ENCODE measurements around the gene NPY4R2.
"Not testable (repeated sequence)": the region's sequence is repeated elsewhere in the genome, so short reads cannot be mapped to it uniquely, and the experiment has no call there.

Gene NPY4R2

DNA sequence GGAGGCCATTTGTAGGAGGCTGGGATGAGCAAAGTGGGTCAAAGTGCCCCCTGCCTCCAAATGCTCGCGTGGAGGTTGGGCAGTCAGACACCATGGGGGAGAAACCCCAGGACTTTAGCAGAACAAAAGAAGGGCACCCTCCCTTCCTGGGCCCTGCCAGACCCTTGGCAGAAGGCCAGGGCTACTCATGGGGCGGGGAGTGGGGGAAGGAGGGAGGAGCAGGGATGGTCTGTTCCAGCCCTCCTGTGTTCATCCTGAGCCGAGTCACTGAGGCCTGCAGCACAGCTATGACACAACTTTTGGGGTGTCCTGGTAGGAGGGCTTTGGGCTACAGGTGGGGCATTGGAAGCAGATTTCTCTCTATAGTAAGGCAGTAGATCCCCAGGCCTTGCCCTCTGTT, 24.9 kb downstream of the NPY4R2 start:
- H3K27ac ChIP-seq (ENCODE audit: extremely low read depth, low read depth, low read length); CTCF ChIA-PET; H3K4me3 ChIP-seq (ENCODE audit: low read depth, low read length); H3K4me1 ChIP-seq (ENCODE audit: control insufficient read depth, insufficient read depth, low read length); H3K36me3 ChIP-seq (ENCODE audit: control insufficient read depth in 2 of 2, insufficient read depth in 1 of 2, low read length in 2 of 2); H3K9me3 ChIP-seq (ENCODE audit: control insufficient read depth, insufficient read depth, low read depth, low read length); POLR2A ChIA-PET: not testable (repeated sequence)

DNA sequence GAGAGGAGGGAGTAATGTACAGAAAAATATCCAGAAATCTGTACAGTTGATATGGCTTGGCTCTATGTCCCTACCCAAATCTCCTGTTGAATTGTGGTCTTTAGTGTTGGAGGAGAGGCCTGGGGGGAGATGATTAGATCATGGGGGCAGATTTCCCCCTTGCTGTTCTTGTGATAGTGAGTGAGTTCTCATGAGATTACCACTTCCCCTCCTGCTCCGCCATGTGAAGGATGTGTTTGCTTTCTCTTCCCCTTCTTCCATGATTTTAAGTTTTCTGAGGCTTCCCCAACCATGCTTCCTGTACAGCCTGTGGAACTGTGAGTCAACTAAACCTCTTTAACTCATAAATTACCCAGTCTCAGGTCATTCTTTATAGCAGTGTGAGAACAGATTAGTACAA, 29.0 kb downstream of the NPY4R2 start:
- CTCF ChIA-PET; POLR2A ChIA-PET; H3K4me1 ChIP-seq (ENCODE audit: control insufficient read depth, insufficient read depth, low read length); H3K27ac ChIP-seq (ENCODE audit: extremely low read depth, low read depth, low read length); H3K4me3 ChIP-seq (ENCODE audit: low read depth, low read length); H3K36me3 ChIP-seq (ENCODE audit: control insufficient read depth in 2 of 2, insufficient read depth in 1 of 2, low read length in 2 of 2); H3K9me3 ChIP-seq (ENCODE audit: control insufficient read depth, insufficient read depth, low read depth, low read length): not testable (repeated sequence)

DNA sequence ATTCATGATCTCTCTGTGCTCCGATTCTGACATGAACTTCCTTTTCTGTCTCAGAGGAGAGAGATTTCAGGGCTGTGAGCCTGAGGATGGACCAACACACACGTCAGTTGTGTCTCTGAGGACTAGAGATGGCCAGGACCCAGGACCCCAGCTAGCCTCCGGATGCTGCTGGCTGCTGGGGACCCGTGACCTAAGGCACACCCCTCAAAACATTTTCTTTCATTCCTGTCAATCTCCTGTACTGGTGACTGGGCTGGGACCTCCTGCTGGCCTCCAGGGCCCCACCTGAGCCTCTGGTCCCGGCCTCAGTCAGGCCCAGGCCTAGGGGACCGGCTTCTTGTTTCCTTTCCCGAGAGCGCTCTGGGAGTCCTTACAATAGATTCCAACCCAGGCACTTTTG, 38.7 kb downstream of the NPY4R2 start:
- H3K27ac ChIP-seq (ENCODE audit: extremely low read depth, low read depth, low read length); POLR2A ChIA-PET; H3K36me3 ChIP-seq (ENCODE audit: control insufficient read depth in 2 of 2, insufficient read depth in 1 of 2, low read length in 2 of 2); CTCF ChIA-PET; H3K9me3 ChIP-seq (ENCODE audit: control insufficient read depth, insufficient read depth, low read depth, low read length); H3K4me3 ChIP-seq (ENCODE audit: low read depth, low read length); H3K4me1 ChIP-seq (ENCODE audit: control insufficient read depth, insufficient read depth, low read length): not testable (repeated sequence)

DNA sequence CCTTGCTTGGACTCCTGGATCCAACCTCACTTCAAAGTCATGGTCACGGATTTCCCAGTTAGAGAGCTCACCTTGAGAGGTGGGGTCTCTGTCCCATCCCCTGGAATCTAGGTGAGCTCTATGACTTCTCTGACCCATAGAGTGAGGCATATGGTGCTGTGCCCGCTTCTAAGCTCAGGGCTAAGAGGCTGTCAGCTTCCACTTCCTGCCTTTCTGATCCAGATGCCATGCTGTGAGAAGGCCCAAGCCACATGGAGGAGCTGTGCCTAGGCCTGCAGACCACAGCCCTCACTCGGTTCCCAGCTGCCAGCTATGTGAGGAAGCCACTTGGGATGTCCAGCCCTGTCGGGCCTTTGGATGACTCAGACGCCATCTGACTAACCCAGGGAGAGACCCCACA, 41.2 kb downstream of the NPY4R2 start:
- H3K4me3 ChIP-seq (ENCODE audit: low read depth, low read length); H3K27ac ChIP-seq (ENCODE audit: extremely low read depth, low read depth, low read length); H3K4me1 ChIP-seq (ENCODE audit: control insufficient read depth, insufficient read depth, low read length); H3K9me3 ChIP-seq (ENCODE audit: control insufficient read depth, insufficient read depth, low read depth, low read length); CTCF ChIA-PET; POLR2A ChIA-PET; H3K36me3 ChIP-seq (ENCODE audit: control insufficient read depth in 2 of 2, insufficient read depth in 1 of 2, low read length in 2 of 2): not testable (repeated sequence)

DNA sequence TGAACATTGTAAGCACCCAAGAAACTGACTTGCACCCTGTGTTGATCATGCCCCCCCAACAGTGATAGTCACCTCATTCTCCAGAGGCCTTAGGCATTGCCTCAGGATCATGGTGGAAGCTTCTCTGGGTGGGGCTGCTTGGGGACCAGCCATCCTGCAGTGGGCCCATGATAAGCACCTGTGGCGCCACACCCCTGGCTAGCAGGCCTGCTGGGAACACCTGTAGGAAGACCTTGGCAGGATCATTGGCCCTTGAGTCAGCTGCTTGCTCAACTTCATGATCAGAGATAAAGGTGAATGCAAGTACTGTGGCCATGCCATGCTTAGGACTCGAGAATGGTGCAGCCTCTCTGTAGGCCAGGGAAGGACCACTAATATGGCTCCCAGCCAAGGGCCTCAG, 42.2 kb downstream of the NPY4R2 start:
- H3K36me3 ChIP-seq (ENCODE audit: control insufficient read depth in 2 of 2, insufficient read depth in 1 of 2, low read length in 2 of 2); H3K9me3 ChIP-seq (ENCODE audit: control insufficient read depth, insufficient read depth, low read depth, low read length); H3K4me3 ChIP-seq (ENCODE audit: low read depth, low read length); CTCF ChIA-PET; H3K27ac ChIP-seq (ENCODE audit: extremely low read depth, low read depth, low read length); H3K4me1 ChIP-seq (ENCODE audit: control insufficient read depth, insufficient read depth, low read length); POLR2A ChIA-PET: not testable (repeated sequence)

DNA sequence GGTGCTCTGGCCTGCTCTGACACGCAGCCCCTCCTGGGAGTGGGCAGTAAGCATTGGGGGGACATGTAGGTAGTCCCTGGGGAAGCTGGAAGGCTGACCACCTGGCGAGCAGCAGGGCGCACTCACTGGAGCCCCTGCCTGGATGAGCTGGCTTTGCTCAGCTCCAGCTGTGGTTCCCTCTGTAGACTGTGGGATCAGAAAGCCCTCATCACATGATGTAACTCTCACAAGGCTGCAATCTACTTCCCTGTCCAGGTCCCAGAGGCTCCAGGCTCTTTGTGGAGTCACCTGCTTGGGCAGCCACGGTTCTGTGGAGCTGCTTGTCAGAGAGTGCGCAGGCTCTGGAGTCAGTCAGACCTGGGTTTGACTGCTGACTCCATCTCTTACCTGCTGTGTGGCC, 44.3 kb downstream of the NPY4R2 start:
- H3K36me3 ChIP-seq (ENCODE audit: control insufficient read depth in 2 of 2, insufficient read depth in 1 of 2, low read length in 2 of 2); H3K9me3 ChIP-seq (ENCODE audit: control insufficient read depth, insufficient read depth, low read depth, low read length); H3K27ac ChIP-seq (ENCODE audit: extremely low read depth, low read depth, low read length); POLR2A ChIA-PET; H3K4me3 ChIP-seq (ENCODE audit: low read depth, low read length); CTCF ChIA-PET; H3K4me1 ChIP-seq (ENCODE audit: control insufficient read depth, insufficient read depth, low read length): not testable (repeated sequence)

DNA sequence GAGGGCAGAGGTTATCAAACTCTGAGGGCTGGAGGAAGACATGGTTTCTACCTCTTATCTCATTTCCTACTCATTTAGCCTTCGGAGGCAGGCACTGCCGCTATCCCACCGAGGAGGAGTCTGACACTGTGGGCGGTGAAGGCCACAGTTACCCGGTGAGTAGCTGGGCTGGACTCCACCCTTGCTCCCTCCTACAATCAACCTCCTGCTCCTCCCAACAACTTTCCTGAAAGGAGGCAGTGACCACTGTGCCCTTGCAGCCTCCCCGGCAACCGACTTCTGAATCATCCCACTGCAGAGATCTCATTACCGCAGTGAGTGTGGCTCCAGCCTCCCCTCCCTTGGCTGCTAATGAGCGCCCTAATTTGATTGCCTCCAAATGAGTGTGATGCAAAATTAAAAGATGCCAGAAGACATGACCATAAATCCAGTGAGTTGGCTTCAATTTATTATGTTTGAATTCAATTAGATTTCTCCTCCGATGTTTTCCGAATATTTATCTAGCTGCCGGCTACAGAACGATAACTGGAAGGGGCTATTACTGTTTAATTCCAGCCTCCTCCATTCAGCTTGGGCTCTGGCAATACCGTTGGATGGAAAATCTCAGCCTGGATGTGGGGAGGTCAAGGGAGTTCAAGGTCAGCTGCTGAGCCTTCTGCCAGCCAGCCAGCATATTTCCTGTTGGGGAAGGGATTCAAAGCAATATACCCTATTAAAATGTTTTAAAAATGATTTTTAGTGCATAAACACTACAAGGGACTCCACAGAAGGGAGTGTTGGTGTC, 46.0 kb downstream of the NPY4R2 start:
- POLR2A ChIA-PET = not testable (repeated sequence)

DNA sequence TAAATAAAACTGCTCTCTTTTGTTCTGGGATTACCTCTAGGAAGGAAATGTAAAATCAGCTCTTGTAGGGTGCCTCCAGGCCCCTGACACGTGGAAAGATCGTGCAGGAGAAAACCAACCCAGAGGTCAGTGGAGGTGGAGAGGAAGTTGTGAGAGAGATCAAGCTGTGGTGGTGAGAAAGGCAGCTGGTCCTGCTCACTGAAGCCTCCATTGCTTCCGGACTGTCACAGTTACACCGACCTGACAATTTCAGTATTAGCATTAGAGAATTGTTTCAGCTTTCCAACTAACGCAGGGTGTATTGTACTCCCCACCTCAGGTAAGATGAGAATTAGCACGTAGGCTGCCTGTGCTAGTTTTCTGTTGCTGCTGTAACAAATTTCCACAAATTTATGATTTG, 50.5 kb downstream of the NPY4R2 start:
- H3K27ac ChIP-seq (ENCODE audit: extremely low read depth, low read depth, low read length); H3K36me3 ChIP-seq (ENCODE audit: control insufficient read depth in 2 of 2, insufficient read depth in 1 of 2, low read length in 2 of 2); H3K9me3 ChIP-seq (ENCODE audit: control insufficient read depth, insufficient read depth, low read depth, low read length); POLR2A ChIA-PET; H3K4me1 ChIP-seq (ENCODE audit: control insufficient read depth, insufficient read depth, low read length); H3K4me3 ChIP-seq (ENCODE audit: low read depth, low read length); CTCF ChIA-PET: not testable (repeated sequence)

More for the DNA sequence above, 46.0 kb downstream of the NPY4R2 start:
- H3K36me3 ChIP-seq (ENCODE audit: control insufficient read depth in 2 of 2, insufficient read depth in 1 of 2, low read length in 2 of 2); H3K9me3 ChIP-seq (ENCODE audit: control insufficient read depth, insufficient read depth, low read depth, low read length); H3K27ac ChIP-seq (ENCODE audit: extremely low read depth, low read depth, low read length); H3K4me1 ChIP-seq (ENCODE audit: control insufficient read depth, insufficient read depth, low read length); H3K4me3 ChIP-seq (ENCODE audit: low read depth, low read length); CTCF ChIA-PET: not testable (repeated sequence)

DNA sequence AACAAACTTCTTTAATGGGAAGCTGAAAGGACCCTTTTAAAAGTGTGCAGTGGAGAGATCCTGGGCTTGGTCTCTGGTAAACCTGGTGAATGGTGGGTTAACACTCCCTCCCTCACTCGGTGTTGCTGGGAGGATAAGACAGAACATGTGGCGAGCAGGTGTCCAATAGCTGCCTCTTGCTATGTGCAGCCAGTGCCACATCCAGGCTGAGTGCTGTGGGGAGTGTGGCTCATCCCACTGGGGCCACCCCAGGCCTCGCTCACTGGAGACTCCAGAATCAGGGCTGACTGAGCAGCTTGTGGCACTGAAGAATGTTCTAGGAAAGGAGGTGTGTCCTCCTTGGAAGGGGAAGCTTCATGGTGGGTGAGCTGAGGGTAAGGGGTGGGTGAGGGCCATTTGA, 51.6 kb downstream of the NPY4R2 start:
- POLR2A ChIA-PET; H3K27ac ChIP-seq (ENCODE audit: extremely low read depth, low read depth, low read length); H3K36me3 ChIP-seq (ENCODE audit: control insufficient read depth in 2 of 2, insufficient read depth in 1 of 2, low read length in 2 of 2); H3K4me1 ChIP-seq (ENCODE audit: control insufficient read depth, insufficient read depth, low read length); CTCF ChIA-PET; H3K9me3 ChIP-seq (ENCODE audit: control insufficient read depth, insufficient read depth, low read depth, low read length); H3K4me3 ChIP-seq (ENCODE audit: low read depth, low read length): not testable (repeated sequence)

DNA sequence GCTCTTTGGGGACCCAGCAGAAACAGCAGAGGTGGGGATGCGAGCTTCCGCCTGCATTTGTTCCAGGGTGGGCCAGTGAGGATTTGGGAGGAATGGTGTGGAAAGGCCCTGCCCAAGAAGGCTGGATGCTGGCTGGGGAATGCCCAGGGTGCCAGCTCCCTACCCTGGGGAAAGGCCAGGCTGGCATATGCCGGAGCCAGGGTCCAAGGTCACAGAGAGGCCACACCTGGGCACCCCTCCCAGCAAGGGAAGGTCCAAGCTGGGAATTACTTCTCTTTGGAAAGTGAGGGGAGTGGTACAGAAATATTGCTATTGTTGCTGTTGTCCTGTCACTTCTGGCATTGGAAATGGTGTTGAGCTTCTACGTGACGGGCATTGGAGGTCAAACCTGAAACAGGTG, 53.1 kb downstream of the NPY4R2 start:
- CTCF ChIA-PET = not testable (repeated sequence)

DNA sequence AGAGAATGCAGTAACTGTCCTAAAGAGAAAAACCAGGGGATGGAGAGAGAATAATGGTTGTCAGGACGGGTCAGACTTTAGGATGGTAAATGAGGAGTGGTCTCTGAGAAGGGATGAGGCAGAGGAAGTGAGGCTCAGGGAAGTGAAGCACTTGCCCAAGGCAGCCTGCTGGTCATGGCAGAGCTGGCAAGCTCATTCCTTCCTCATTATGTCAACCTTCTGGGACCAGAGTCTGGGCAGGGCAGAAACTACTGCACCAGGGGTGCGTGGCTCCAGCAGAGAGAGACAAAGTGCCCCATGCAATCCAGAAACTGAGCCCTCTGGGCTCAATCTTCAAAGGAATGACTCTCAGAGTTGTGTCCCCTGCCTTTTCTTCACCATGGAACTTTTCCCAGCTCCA, 53.6 kb downstream of the NPY4R2 start:
- H3K36me3 ChIP-seq (ENCODE audit: control insufficient read depth in 2 of 2, insufficient read depth in 1 of 2, low read length in 2 of 2); H3K4me3 ChIP-seq (ENCODE audit: low read depth, low read length); H3K27ac ChIP-seq (ENCODE audit: extremely low read depth, low read depth, low read length); CTCF ChIA-PET; H3K9me3 ChIP-seq (ENCODE audit: control insufficient read depth, insufficient read depth, low read depth, low read length); H3K4me1 ChIP-seq (ENCODE audit: control insufficient read depth, insufficient read depth, low read length); POLR2A ChIA-PET: not testable (repeated sequence)

More for the DNA sequence above, 53.1 kb downstream of the NPY4R2 start:
- POLR2A ChIA-PET; H3K4me3 ChIP-seq (ENCODE audit: low read depth, low read length); H3K27ac ChIP-seq (ENCODE audit: extremely low read depth, low read depth, low read length); H3K36me3 ChIP-seq (ENCODE audit: control insufficient read depth in 2 of 2, insufficient read depth in 1 of 2, low read length in 2 of 2); H3K4me1 ChIP-seq (ENCODE audit: control insufficient read depth, insufficient read depth, low read length); H3K9me3 ChIP-seq (ENCODE audit: control insufficient read depth, insufficient read depth, low read depth, low read length): not testable (repeated sequence)

Measured in HEK293 (cell line).